ENCODE measurements around the gene IFI27L2. TPM values are rescaled to one million over a fixed set of nuclear protein-coding genes. Genes with fewer than 3 reads are reported as not detected.

Gene IFI27L2, protein sequence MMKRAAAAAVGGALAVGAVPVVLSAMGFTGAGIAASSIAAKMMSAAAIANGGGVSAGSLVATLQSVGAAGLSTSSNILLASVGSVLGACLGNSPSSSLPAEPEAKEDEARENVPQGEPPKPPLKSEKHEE
- polyA plus RNA-seq (ENCODE audit: insufficient read length) = 17.3 TPM
- long read RNA-seq, donor 1, transcript IFI27L2-201 (4 exons, 511 nt) = major isoform, 37 of 50 reads
- long read RNA-seq, donor 1, transcript IFI27L2-204 (3 exons, 516 nt) = minor isoform, 7 of 50 reads
- long read RNA-seq, donor 1, transcript IFI27L2-203 (2 exons, 676 nt) = minor isoform, 6 of 50 reads
- long read RNA-seq, donor 1, partial matches to known transcripts = 0 of 50 reads
- long read RNA-seq, donor 1, other reads (novel, unspliced or antisense) = 0 of 50 reads
- long read RNA-seq, donor 2, transcript IFI27L2-201 (4 exons, 511 nt) = major isoform, 26 of 34 reads
- long read RNA-seq, donor 2, transcript IFI27L2-203 (2 exons, 676 nt) = minor isoform, 6 of 34 reads
- long read RNA-seq, donor 2, partial matches to known transcripts = 0 of 34 reads
- long read RNA-seq, donor 2, other reads (novel, unspliced or antisense) = 0 of 34 reads
- long read RNA-seq, donor 3, transcript IFI27L2-201 (4 exons, 511 nt) = major isoform, 14 of 18 reads
- long read RNA-seq, donor 3, partial matches to known transcripts = 0 of 18 reads
- long read RNA-seq, donor 3, other reads (novel, unspliced or antisense) = 0 of 18 reads
- long read RNA-seq, donor 4, transcript IFI27L2-201 (4 exons, 511 nt) = major isoform, 8 of 10 reads
- long read RNA-seq, donor 4, partial matches to known transcripts = 0 of 10 reads
- long read RNA-seq, donor 4, other reads (novel, unspliced or antisense) = 0 of 10 reads
- long read RNA-seq, donor 5, transcript IFI27L2-204 (3 exons, 516 nt) = minor isoform, 7 of 67 reads
- long read RNA-seq, donor 5, transcript IFI27L2-201 (4 exons, 511 nt) = major isoform, 48 of 67 reads
- long read RNA-seq, donor 5, partial matches to known transcripts = 8 of 67 reads
- long read RNA-seq, donor 5, other reads (novel, unspliced or antisense) = 0 of 67 reads
- long read RNA-seq, donor 6, transcript IFI27L2-203 (2 exons, 676 nt) = minor isoform, 6 of 47 reads
- long read RNA-seq, donor 6, transcript IFI27L2-204 (3 exons, 516 nt) = minor isoform, 8 of 47 reads
- long read RNA-seq, donor 6, transcript IFI27L2-201 (4 exons, 511 nt) = major isoform, 27 of 47 reads
- long read RNA-seq, donor 6, partial matches to known transcripts = 6 of 47 reads
- long read RNA-seq, donor 6, other reads (novel, unspliced or antisense) = 0 of 47 reads
- long read RNA-seq, donor 7, transcript IFI27L2-204 (3 exons, 516 nt) = minor isoform, 5 of 46 reads
- long read RNA-seq, donor 7, transcript IFI27L2-201 (4 exons, 511 nt) = major isoform, 40 of 46 reads
- long read RNA-seq, donor 7, partial matches to known transcripts = 0 of 46 reads
- long read RNA-seq, donor 7, other reads (novel, unspliced or antisense) = 0 of 46 reads
- long read RNA-seq, donor 8, transcript IFI27L2-201 (4 exons, 511 nt) = major isoform, 13 of 21 reads
- long read RNA-seq, donor 8, transcript IFI27L2-204 (3 exons, 516 nt) = minor isoform, 7 of 21 reads
- long read RNA-seq, donor 8, partial matches to known transcripts = 0 of 21 reads
- long read RNA-seq, donor 8, other reads (novel, unspliced or antisense) = 0 of 21 reads

GRCh38 chr14:94129111-94129757 is at the start of gene IFI27L2:
IFI27L2 (minus strand) TSS chr14:94129604; CDS start chr14:94129564, 40 bp downstream.
- peak; percentile 81 for DNase-seq

DNA sequence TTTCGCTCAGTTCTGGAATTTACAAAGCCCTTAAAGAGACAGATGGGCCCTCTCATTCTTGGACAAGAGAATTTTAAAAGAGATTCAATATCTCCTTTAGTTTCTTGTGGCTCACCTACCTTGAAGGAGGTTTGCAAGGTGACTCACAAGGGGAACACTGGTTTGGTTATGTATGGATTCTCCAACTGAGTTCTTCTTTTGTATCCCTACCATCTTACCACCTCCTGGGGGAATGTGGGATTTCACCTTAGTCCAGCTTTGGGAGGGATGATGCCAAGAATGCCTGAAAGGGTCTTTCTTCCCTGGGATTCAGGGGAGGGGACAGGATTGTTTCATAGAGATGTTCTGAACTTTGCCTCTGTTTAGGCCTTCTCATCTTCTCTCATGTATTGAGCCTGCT is 48.4 kb upstream of the IFI27L2 start:
- no peak for DNase-seq

GRCh38 chr14:94176808-94177207 is 47.4 kb upstream of the IFI27L2 start:
- no peak for DNase-seq

- no peak for DNase-seq
Measured at GRCh38 chr14:94175747-94176146, 46.3 kb upstream of the IFI27L2 start.

DNA sequence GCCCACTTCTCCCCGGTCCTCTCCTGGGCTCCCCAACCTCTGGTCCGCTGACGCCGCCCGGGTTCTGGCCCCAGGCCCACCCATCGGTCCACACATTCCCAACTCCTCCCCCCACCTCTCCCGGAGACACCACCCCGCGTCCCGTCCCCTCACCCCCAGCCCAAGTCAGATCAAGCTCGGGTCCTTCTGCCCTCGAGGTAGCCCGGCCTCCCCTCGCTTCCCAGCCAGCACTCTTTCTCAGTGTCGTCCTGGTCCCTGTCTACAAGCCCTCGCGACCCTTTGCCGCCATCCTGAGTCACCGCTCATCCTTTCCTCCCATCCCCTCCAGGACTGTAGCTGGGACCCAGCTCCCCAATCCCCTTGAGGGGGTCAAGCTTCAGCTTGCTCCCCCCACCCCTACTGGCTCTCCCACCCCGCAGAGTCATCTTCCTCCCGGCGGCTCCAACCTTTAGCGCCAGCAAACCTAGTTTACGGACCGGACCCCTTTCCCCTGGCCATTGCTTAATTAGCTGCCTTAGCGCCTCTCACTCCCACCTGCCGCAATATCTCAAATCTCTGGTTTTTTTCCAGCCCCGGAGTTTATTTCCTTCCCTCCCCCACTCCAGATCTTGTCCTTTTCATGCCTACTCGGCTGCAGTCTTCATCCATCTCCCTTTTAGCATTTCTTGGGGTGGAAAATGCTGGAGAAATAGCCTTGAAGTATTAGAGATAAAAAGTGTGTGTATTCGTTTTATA is 45.8 kb upstream of the IFI27L2 start:
- no peak for DNase-seq

GRCh38 chr14:94174604-94175010 is 45.2 kb upstream of the IFI27L2 start:
- no peak for DNase-seq

DNA sequence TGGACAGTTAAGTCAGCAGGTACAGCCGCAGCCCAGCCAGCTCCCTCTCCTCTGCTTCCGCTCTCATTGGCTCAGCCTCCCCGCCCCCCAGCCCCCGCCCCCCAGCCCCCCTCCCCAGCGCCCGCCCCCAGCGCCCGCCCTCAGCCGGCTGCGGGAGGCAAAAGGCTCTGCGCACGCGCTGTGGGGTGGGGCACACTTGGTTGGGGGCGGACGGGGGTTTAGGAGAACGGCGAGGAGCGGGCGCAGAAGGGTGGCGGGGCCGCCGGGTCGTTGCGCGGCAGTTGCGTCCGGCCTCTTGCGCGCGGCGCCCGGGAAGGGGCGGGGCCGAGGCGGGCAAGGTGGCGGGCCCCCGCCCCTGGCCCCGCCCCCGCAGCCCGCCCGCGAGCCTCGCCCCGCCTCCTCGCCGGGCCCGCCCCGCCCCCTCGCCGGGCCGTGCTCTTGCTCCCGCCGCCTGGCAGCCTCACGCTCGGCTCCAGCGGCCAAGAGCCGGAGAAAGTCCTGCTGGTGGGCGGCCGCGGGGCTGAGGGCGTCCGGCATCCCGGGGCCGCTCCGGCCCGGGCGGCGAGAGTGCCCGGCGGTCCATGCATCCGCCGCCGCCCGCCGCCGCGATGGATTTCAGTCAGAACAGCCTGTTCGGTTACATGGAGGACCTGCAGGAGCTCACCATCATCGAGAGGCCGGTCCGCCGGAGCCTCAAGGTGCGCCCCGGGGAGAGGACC is 44.6 kb upstream of the IFI27L2 start, which contains the start of gene PPP4R4:
Gene PPP4R4 (plus strand): TSS at position 438 of the 719 bp plus-strand sequence. CDS start 144 bp downstream, at position 582.
- peak; percentile 86 for DNase-seq

- DNase-seq = no peak
Measured at GRCh38 chr14:94173471-94173884, 44.1 kb upstream of the IFI27L2 start.

DNA sequence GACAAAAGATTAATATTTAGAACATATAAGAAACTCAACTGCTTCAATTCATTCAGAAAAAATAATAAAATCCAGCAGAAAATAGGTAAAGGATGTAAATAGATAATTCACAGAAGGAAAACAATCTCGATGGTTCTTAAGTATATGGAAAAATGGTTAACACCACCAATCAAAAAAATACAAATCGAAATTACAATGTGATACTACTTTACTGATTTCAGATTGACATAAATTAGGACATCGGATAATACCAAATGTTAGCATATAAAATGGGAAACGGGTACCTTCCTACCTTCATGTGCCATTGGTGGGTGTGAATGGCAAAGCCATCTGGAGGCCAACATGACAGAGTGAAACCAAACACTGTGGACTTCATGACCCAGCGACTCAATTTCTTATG is 43.1 kb upstream of the IFI27L2 start:
- DNase-seq = no peak

DNA sequence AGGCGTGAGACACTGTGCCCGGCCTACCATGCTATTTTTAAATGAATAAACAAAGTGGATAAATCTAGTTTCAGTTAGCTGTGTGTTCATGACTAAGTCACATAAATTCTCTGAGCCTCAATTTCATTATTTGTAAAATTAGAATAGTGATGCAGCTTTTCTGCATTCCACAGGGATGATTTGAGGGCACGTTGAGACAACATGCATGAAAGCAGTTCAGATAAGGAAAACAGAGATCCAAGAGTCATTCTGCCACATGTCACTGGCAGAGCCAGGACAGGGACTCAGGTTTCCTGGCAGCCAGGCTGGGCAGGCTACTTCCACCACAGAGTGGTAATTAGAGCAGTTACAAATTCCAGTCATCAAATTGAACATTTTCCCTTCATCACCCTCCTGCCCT is 41.8 kb upstream of the IFI27L2 start:
- no peak for DNase-seq

DNA sequence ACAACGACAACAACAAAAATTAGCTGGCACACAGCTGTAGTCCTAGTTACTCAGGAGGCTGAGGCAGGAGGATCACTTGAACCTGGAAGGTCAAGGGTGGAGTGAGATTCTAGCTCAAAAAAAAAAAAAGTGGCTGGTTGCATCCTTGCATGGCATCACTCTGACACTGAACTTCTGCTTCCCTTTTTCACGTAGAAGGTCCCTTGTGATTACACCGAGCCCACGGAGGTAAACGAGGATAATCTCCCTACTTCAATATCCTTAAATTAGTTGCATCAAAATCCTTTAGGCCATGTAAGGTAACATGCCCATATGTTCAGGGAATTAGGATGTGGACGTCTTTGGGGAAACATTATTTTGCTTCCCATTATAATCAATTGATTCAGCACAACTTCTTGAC is 40.7 kb upstream of the IFI27L2 start:
- DNase-seq = no peak

- DNase-seq = no peak
Measured at GRCh38 chr14:94165744-94166143, 36.3 kb upstream of the IFI27L2 start.

- DNase-seq = no peak
Measured at GRCh38 chr14:94164685-94165431, 35.5 kb upstream of the IFI27L2 start.

GRCh38 chr14:94163796-94164195 is 34.4 kb upstream of the IFI27L2 start:
- DNase-seq = no peak

DNA sequence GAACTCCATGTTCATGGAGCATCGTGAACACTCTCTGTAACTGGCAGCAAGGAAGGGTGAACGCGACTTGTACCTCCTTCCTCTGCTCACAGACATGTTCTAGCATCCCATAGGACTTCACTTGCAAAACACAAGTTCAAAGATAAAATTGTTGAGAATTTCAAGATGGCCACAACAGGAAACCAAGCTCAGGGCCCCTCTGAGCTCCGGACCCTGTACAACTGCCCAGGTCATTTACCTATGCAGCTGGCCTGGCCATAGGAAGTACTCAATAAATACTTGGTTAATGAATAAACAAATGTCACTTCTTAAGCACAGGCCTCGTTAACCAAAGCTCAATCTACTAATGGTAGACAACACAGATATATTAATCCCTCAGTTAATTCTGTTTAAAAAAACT is 33.1 kb upstream of the IFI27L2 start:
- no peak for DNase-seq

DNA sequence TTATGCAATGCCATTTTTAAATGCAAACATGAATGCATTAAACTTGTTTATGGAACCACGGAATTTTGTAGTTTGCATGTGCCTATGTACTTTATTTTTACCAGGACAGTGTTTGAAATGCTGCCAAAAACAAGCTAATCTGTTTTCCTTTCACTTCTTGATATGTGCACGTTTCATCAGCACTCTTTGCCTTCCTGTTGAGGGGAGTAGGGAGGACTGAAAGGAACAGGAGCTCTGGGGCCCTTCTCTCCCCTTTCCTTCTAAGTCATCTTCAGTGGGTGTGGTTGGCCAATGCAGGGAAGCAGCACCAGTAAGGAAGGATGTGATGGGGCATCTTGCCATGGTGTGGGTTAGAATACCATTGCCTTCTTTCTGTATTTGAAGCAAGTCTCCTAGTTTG is 32.6 kb upstream of the IFI27L2 start:
- no peak for DNase-seq

DNA sequence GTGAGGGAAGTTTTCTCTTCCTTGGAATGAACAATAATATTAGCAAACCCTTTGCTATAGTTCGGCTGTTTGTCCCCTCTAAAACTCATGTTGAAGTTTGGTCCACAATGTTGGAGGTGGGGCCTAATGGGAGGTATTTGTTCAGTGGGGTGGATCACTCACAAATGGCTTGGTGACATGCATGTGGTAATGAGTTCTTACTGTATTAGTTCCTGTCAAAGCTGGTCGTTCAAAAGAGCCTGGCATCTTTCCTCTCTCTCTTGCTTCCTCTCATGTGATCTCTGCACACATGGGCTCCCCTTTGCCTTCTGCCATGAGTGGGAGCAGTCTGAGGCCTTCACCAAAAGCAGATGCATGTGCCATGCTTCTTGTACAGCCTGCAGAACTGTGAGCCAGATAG is 31.7 kb upstream of the IFI27L2 start:
- no peak for DNase-seq

- DNase-seq = no peak
Measured at GRCh38 chr14:94158239-94158883, 29.0 kb upstream of the IFI27L2 start.

All from left kidney (tissue), 8 donors.